Glomerular visceral epithelial cell (primary cell): ENCODE results near the gene WDR91.
A peak's percentile ranks its signal among the peaks of the same experiment; 100 is the strongest.

ENCODE experiments used
- DNase-seq: peaks from one replicate; pipeline ENCODE4 v3.0.0-alpha.2; 2016; ENCODE audit errors: extremely low spot score

The WDR91 gene

DNA sequence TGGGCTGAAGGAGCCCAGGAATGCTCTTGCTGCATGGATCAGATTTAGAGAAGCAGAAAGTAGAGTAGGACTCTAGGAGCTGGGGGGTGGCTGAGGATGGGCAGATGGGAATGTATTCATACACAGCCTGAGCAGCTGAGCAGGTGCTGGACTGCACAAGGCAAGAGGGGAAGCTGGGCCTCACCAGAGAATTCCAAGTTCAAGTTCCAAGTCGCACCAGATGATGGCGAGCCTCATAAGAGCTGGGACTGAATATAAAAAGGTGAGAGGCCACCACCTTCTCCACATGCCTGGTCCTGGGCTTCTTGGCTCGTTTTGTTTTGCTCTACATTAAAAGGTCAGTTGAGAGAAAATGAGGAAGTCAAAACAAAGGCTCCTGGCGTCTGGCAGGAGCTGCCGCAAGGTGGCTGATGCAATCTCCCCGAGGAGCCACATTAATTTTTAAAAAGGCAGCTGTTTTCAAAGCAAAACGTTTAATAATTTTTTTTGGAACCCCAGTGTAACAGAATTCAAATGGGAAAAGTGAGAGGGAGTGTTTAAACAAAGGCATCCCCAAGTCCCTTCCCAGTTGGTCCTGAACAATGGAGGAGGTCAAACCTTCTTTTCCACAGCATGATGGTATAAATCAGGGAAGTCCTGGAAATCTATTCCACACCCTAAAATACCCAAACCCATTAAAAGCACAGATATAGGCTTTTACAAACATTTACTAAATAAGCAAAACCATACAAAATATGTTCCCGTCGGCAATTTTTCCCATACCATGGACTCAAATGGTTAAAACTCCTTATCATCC lies 50.3 kb downstream of the WDR91 start:
- no peak for DNase-seq

DNA sequence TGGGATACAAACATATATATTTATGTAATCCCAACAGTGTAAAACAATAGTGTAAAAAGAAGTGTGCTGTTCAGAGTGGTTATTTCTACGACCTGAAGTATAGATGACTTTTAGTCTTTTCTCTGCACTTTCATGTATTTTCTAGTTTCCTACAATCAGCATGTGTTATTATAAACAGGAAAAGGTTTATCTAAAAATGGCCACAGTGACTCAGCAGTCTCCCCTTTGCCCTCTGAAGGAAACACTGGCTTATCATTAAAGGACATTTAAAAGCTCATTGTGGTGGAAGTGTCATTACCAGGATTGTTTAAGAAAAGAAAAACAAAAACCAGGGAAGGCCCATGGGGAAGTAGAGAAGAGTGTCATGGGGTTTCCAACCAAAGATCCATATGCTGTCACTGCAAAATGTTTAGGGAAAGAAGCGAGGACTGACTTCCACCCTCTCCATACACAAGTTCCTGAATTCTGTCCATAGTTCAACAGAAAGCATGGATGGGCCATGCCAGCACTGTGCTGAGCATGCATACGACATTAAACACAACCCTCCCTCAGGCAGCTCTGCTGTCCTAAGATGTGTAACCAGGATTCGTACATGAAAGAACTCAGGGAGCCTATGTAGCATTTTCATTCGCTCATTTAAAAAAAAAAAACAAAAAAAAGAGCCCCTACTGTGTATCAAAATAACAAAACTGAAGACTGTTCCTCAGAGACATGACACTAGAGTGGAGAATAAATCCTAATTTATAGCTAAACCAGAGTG lies 51.0 kb downstream of the WDR91 start:
- peak; percentile 43 for DNase-seq

DNA sequence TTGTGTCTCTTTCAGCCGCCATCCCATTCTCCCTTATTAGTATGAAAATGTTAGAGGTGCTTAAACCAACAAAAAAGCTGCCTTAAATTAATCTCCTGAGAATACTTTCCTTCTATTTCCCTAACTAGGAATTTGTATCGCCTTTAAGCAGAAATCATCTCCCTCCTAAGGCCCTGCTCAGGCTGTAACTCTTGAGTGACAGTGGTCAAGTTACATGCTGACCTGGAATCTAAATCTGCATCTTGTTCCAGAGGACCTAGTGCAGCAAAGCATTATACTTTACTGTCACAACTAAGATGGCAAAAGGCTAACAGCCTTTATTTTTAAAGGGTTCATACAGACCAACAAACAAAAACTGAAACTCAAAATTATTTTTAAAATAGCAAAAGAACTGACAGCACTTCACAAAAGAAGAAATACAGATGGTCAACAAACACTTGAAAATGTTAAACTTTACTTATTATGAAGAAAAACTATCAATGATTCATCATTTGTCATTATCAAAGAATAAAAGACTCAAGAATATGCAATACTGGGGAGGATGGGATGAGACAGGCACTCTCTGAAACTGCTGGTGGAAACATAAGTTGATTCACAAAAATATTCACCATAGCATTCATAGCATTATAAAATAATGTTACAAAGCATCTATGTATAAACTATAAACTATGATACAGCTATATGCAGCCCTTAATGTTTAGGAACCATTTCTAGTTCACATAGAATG lies 51.8 kb downstream of the WDR91 start:
- DNase-seq = no peak

DNA sequence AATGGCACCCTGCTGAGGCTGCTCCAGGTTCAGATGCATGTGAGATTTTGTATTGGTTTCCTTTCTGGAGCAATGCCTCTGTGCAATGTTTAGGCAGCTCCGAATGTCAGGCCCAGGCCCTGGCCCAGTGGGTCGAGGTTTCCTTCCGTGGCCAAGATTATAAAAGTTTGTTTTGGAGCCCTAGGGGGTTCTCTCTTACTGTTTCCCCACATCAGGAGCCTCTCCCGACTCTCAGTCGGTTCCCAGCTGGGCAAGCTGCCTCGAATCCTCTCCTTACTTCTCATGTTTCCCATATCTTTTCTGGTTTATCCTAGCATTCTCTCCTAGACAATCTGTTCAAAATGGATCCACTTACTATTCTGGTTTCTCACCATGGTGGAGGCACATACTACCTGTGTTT lies 52.5 kb downstream of the WDR91 start:
- DNase-seq = no peak

DNA sequence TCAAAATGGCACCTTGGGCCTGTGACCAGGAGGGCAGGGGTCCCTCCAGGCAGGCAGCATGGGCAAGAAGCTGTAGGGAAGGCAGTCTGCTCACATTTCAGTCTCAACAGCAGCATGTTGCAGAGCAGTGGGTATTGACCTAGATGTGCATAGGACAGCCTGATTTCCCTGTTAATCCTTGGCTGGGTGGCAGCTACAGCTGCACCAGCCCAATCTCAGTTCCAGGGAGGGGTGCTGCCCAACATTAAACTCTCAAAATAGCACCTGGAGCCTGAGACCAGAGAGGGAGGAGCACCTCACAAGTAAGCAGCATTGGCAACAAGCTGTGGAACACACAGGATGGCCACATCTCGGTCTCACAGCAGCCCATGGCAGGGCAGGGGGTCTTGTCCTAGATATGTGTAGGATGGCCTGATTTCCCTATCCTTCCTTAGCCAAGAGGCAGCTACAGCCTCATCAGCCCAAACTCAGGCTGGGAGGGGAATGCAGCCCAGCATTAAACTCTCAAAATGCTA lies 53.1 kb downstream of the WDR91 start:
- no peak for DNase-seq

DNA sequence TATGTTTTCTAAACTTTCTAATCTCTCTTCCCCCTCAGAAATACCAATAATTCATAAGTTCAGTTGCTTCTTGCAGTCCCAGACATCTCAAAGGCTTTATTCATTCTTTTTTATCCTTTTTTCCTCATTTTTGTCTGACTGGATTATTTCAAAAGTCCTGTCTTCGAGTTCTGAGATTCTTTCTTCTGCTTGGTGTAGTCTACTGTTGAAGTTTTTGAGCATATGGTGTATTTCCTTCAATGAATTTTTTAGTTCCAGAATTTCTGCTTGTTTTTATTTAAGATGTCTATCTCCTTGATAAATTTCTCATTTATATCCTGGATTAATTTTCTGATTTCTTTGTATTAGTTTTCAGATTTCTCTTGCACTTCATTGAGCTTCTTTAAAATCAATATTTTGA lies 55.0 kb downstream of the WDR91 start:
- DNase-seq = no peak

DNA sequence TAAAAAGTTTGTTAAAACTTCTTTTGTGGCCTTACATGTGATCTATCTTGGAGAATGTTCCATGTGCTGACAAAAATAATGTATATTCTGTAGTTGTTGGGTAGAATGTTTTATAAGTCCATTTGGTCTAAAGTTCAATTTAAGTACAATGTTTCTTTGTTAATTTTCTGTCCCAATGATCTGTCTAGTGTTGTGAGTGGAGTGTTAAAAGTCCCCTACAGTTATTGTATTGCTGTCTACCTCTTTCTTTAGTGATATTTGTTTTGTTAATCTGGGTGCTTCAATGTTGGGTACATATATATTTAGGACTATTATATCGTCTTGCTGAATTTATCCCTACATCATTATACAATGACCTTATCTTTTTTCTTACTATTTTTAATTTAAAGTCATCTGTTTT lies 56.6 kb downstream of the WDR91 start:
- no peak for DNase-seq

DNA sequence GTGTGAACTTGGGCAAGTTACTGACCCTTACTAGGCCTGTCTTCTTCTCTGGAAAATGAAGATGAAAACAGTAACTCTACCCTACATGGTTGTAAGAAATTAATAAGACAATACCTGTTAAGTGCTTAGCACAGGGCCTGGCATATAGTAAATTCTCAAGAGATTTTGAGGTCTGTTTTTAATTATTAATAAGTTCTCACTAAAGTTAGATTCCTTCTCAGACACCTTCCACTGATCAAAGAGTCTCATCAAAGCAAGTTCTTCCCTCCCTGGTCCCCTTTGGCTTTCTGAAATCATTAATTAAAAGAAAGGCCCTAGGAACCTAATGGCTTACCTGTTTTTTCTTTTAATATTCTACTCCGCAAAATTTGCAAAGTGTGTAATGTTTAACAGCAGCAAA lies 58.9 kb downstream of the WDR91 start:
- DNase-seq = no peak

DNA sequence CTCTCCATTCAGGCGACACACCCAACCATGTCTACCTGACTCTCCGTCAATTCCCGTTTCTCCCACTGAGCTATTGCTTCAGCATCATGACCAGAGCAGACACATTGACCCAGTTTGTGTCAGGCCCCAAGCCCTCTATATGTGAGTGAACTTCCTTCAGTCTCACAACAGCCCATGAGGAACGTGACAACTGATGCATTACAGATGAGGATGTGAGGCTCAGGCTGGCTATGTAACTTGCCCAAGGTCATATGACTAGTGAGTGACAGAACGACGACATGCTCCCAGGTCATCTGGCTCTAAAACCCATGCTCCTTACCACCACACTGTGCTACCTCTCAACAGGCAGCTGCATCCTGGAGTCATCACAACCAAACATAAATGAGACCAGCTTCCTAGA lies 59.8 kb downstream of the WDR91 start:
- DNase-seq = no peak

DNA sequence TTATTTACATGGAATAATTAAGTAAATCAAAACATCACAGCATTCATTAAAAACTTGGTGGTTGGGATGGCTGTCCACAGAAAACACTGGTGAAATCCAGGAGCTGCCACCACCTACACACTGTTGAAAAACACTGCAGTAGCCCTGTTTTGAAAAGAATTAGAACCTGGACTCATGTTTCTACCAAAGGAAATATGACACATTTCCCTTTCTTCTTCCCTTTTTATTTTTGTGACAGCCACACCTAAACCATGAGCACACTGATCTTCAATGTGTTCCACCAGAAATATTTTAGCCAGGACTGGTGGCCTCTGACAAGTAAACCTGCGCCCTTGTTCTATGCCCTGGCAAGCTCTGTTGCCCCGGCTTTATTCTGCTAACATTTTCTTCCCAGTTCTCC lies 60.2 kb downstream of the WDR91 start:
- DNase-seq = no peak

DNA sequence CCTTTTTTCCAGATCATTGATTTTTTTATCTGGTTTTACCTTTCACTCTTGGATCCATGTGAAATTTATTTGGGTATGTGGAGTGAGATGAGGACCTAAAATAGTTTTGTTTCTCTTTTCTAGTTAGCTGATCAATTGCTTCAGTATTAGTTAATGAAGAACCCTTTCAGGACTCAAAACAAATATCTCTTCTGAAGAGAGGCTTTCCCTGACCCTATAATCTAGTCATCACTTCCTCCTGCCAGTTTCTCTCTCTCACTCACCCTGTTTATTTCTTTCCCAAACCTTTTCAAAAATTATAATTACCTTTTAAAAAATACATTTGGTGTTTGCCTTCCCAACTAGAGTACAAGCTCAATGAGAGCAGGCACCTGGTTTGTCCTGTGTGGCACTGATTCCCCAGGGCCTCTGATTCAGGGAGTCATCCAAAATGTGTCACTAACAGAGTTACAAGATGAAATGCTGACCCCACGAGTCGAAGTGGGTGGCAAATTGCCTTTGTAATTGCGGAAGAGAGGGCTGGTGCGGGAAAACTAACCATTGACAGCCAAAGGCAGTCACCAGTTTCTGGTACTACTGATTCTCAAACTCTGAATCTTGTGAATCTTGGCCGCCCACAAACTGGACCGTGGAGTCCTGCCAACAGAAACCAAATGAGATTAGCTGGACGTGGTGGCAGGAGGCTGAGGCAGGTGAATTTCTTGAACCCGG lies 61.1 kb downstream of the WDR91 start:
- no peak for DNase-seq

DNA sequence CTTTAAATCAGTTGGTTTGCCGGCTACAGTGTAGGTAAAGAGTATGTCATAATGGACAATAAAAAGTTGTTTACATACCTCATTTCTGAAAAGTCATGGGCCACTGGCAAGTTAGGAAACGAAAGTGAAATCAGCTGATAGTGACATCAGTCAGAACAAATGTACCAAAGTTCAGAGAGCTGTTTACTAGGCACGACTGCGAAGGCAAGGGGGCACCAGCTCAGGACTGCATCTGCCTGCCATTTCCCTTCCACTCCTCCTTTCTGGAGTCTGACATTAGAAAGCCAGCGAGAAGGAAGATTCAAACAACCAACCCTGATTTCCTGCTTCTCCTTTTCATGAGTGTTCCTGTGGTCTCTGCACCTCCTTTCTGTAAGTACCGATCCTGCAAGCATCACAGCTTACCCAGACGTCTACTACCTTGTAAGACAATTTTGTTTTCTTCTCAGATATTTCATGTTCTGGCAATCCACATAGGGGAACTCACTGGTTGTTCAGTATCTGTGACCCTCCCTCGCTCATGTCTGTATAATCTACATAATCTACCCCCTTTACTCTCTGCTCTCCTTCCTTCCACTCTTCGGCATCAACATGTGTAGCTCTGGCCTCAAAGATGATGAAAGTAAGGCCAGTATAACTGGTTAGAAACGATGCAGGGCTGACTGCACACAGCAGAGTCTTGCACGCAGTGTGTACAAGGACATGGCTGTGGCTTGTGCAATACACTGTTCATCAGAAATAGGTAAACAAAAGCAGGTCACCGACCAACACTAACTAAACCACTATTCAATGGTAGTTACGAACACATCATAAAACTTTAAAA lies 63.2 kb downstream of the WDR91 start, which contains the start of gene TMEM140:
TMEM140 (plus strand) TSS at position 174 of the 823 bp plus-strand sequence. CDS start 16,370 bp downstream, outside the sequence.
- peak; percentile 42 for DNase-seq

DNA sequence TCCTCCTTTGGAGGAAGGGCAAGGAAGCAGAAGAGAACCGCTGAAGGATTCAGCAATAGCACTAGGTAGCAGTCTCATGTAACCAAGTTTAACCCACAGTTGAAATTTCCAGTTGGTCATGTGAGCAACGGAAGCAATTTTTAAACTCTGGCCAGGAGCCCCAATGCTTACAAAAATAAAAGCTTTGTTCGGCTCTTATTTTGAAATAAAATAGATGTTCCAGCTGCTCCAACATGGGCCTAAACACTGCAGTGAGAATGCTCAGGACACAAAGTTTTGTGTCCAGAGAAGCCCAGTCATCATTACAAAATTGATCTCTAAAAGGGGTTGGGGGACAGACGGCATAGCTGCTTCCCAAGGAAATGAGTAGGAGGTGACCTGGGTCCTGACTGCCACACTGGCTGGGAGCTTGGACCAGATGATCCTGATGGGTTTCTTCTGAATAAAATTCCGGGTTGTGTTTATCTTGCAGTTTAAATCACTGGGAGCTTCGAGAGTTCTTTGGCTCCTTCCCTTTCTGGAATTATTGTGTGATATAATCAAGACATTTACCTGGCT lies 63.9 kb downstream of the WDR91 start:
- DNase-seq = peak; percentile 8

DNA sequence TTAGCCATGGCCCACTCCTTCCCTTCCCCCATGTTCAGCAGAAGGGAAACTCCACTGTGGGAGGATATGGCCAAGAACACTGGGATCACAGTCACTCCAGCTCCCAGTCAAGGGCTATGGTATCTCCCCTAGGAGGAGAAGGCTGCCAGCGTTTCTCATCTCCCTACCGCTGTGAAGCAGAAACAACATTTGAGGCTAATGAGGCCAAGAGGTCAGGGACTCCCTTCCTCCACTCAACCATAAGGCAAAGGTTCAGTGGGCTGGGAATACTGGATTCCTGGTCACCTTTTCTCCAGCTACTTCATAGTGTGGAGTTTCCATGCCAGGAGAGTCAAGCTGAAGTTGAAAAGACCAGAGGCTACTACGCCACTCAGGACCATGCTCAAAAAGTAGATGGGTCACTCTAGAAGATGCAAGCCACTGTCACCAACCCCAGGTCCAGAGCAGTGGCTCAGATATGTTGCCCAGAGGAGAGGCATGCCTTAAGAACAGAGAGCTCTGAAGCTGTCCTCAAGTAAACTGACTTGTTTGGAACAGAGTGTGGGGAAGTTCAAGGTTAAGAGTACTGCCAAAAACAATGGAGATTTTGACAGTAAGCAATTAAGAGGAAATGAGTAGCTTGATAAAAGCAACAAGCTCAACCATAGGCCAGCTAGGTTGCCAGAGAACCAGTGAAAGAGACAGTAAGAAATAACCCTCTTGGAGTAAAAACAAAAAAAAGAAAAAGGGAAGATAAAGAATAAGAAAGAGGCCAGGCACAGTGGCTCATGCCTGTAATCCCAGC lies 67.2 kb downstream of the WDR91 start:
- DNase-seq = no peak
